ENCODE results near the gene PPT1. TPM values are rescaled to one million over a fixed set of nuclear protein-coding genes. Genes with fewer than 3 reads are reported as not detected.

The PPT1 gene
- total and polyA plus RNA-seq, 2 of the 4 experiments (the other 2 are of a cell fraction), result 22.7 to 55.4 TPM

- Histone ChIP-seq H2BK5ac (ENCODE audit: low read depth, low read length, poor library complexity, severe bottlenecking) (no peak overlapping the region), H3K79me1 (ENCODE audit: low read depth in 1 of 2, low read length in 2 of 2) (no peaks in the 10 kb centered on the region), H3K14ac (replicated peaks; ENCODE audit: low read depth, low read length) (no peak overlapping the region), H3K4me2 (ENCODE audit: low read depth, low read length) (no peak overlapping the region), H3K36me3 (ENCODE audit: control insufficient read depth, insufficient read depth, low read length) (no peaks in the 10 kb centered on the region), H2BK15ac (ENCODE audit: low read depth, low read length) (no peak overlapping the region), H2AFZ (replicated peaks; ENCODE audit: low read length, poor library complexity) (no peak overlapping the region), H2BK20ac (ENCODE audit: low read depth, low read length) (no peak overlapping the region), H4K5ac (ENCODE audit: low read depth, low read length) (no peak overlapping the region), H3K9ac (ENCODE audit: low read depth, low read length) (no peak overlapping the region), H3K27ac (ENCODE audit: insufficient read depth, low read length) (no peak overlapping the region), H4K91ac (ENCODE audit: insufficient read depth, low read depth, low read length) (no peak overlapping the region), H3K9me3 (ENCODE audit: control insufficient read depth, insufficient read depth, low read length) (peaks cover 3% of the 10 kb centered on the region; the same call in 1 of the 2 replicates), H3K23ac (ENCODE audit: low read depth, low read length) (no peak overlapping the region), H2BK120ac (ENCODE audit: low read depth, low read length) (no peak overlapping the region), H2AK5ac (ENCODE audit: low read depth, low read length) (no peak overlapping the region), H3K18ac (ENCODE audit: low read depth, low read length) (no peak overlapping the region), H4K8ac (ENCODE audit: low read depth in 2 of 2, low read length in 2 of 2) (no peak overlapping the region), H3K4me3 (ENCODE audit: insufficient read depth, low read depth, low read length) (no peak overlapping the region), H3K4me1 (ENCODE audit: control insufficient read depth, insufficient read depth, low read length) (no peaks in the 10 kb centered on the region; the same call in 1 of the 2 replicates), H4K20me1 (ENCODE audit: insufficient read depth, low read length) (no peaks in the 10 kb centered on the region), H2AK9ac (replicated peaks; ENCODE audit: low read depth, low read length, poor library complexity) (no peak overlapping the region), H3K9me1 (ENCODE audit: insufficient read depth, low read length) (no peaks in the 10 kb centered on the region), H3K27me3 (ENCODE audit: control insufficient read depth, insufficient read depth, low read length) (no peaks in the 10 kb centered on the region), H3K4ac (ENCODE audit: low read depth, low read length) (no peak overlapping the region), H3K56ac (ENCODE audit: extremely low read depth, insufficient read depth, low read length) (no peak overlapping the region)
- ChIA-PET CTCF (interaction anchor here (0.8 kb wide), 1 partner anchor 57 kb away, joined by 3 read pairs; no protein-coding TSS in a partner anchor), POLR2A (ENCODE audit: unreplicated experiment) (interaction anchor here (0.7 kb wide), 1 partner anchor 9 kb away, joined by 3 read pairs; no protein-coding TSS in a partner anchor)
- DNase-seq (peak; percentile 65), ATAC-seq (ENCODE audit: low read depth) (peak; percentile 48)
- dilution Hi-C loops (cut with HindIII; ENCODE audit: low sequenced_read_pairs, unreplicated experiment) (no loop called here), intact Hi-C loops (cut with micrococcal nuclease) (no loop called here), in situ Hi-C loops (cut with MboI; ENCODE audit: low sequenced_read_pairs) (loop anchor here (5.0 to 10.0 kb wide), 2 partner anchors 48 to 216 kb away; no protein-coding TSS in a partner anchor)
- no TSS peak for BruUV-seq (replicated peaks)
- TF ChIP-seq RCOR1 (IDR thresholded peaks at IDR 0.05; ENCODE audit: insufficient replicate concordance, low read length), result no peak
- TF ChIP-seq NFE2L2 (IDR thresholded peaks at IDR 0.05; ENCODE audit: low read depth, low read length), result no peak
- TF ChIP-seq RAD21 (IDR thresholded peaks at IDR 0.05; ENCODE audit: low read length), result no peak
- TF ChIP-seq MAZ (IDR thresholded peaks at IDR 0.05; ENCODE audit: borderline replicate concordance, low read depth, low read length), result no peak
- TF ChIP-seq SMC3 (IDR thresholded peaks at IDR 0.05; ENCODE audit: low read depth, low read length), result no peak
- no peak for TF ChIP-seq USF2 (IDR thresholded peaks at IDR 0.05; ENCODE audit: low read depth, low read length)
- no peak for TF ChIP-seq MXI1 (IDR thresholded peaks at IDR 0.05; ENCODE audit: borderline replicate concordance, low read depth, low read length)
- TF ChIP-seq RFX5 (IDR thresholded peaks at IDR 0.05; ENCODE audit: low read depth, low read length), result no peak
- TF ChIP-seq CHD1 (IDR thresholded peaks at IDR 0.05; ENCODE audit: low read depth, low read length), result no peak
- no peak for TF ChIP-seq POLR2A (IDR thresholded peaks at IDR 0.05; ENCODE audit: low read depth, low read length)
- TF ChIP-seq FOS (IDR thresholded peaks at IDR 0.05; ENCODE audit: low read depth, low read length), result no peak
- TF ChIP-seq CTCF (conservative IDR thresholded peaks at IDR 0.05; ENCODE audit: low read depth, low read length), result no peak
- TF ChIP-seq MAFK (IDR thresholded peaks at IDR 0.05; ENCODE audit: low read depth, low read length), result no peak
- no peak for TF ChIP-seq ELK1 (IDR thresholded peaks at IDR 0.05; ENCODE audit: borderline replicate concordance, low read depth, low read length)
- WGBS, 2 experiments (ENCODE audit: extremely low coverage in 2 of 2, insufficient read length in 1 of 2), result no CpG with 5 or more reads among the region's 3 CpGs
Measured at GRCh38 chr1:40030528-40031135, 66.4 kb downstream of the PPT1 start.
